Left ventricle myocardium superior (tissue), 1 donor: ENCODE results near the gene TEX44. TPM values are rescaled to one million over a fixed set of nuclear protein-coding genes. Genes with fewer than 3 reads are reported as not detected.
"Not testable (repeated sequence)": the region's sequence is repeated elsewhere in the genome, so short reads cannot be mapped to it uniquely, and the experiment has no call there.

Experiments used
- ATAC-seq: fragments of 200-7000 bp; cut with Tn5 transposase; one replicate; pipeline ENCODE4 v1.9.1; 2020; ENCODE audit warnings: mild to moderate bottlenecking, moderate library complexity
- DNase-seq: peaks from one replicate; pipeline ENCODE4 v3.0.0-alpha.2; 2020
- intact Hi-C: fragments of 100-400 bp; cut with micrococcal nuclease; formaldehyde crosslinking; loops from one replicate; pipeline ENCODE4 v1.11.0; 2022
- long read RNA-seq: library from polyadenylated mRNA; unstranded; transcript quantifications from one replicate; pipeline ENCODE4 v2.0.0, GENCODE V29; 2021
- total RNA-seq: library from RNA; stranded (reverse); fragmentation: NEBNext Ultra II Directional; extraction: Animal tissue kit (Norgen Biotek cat#: 25700); gene quantifications from one replicate; pipeline ENCODE4 v1.2.1, GENCODE V29; 2021
- donor health status: DM: no; HTN: yes; CAD: no; lungs with severe emphysema.

Gene TEX44
- not detected for total RNA-seq
- long read RNA-seq: 0 reads

GRCh38 chr2:231592636-231593145 is at the start of gene TEX44:
Gene TEX44 (plus strand): TSS chr2:231592864. CDS start chr2:231592952, 88 bp downstream.
- ATAC-seq (no peak), DNase-seq (no peak)
- intact Hi-C loops: no loop called here

- intact Hi-C loops: no loop called here
- peak; percentile 72 for DNase-seq
- ATAC-seq: peak; percentile 80
Observed at GRCh38 chr2:231545105-231545902, 47.4 kb upstream of the TEX44 start.

GRCh38 chr2:231546014-231546715 is 46.5 kb upstream of the TEX44 start:
- ATAC-seq: no peak
- no peak for DNase-seq
- intact Hi-C loops: no loop called here

GRCh38 chr2:231547315-231548110 is 45.2 kb upstream of the TEX44 start:
- ATAC-seq: no peak
- no peak for DNase-seq
- intact Hi-C loops: no loop called here

GRCh38 chr2:231548752-231549151 is 43.9 kb upstream of the TEX44 start:
- no peak for DNase-seq
- intact Hi-C loops: no loop called here
- no peak for ATAC-seq

GRCh38 chr2:231549446-231550239 is 43.0 kb upstream of the TEX44 start:
- DNase-seq: no peak
- ATAC-seq: no peak
- intact Hi-C loops: no loop called here

GRCh38 chr2:231552752-231553151 is 39.9 kb upstream of the TEX44 start:
- no peak for ATAC-seq

GRCh38 chr2:231554327-231554726 is 38.3 kb upstream of the TEX44 start:
- intact Hi-C loops: no loop called here
- ATAC-seq: peak; percentile 14
- DNase-seq: no peak

More at GRCh38 chr2:231552752-231553151, 39.9 kb upstream of the TEX44 start:
- intact Hi-C loops: no loop called here
- DNase-seq: no peak

- intact Hi-C loops: no loop called here
- DNase-seq (peak; percentile 82), ATAC-seq (peak; percentile 83)
Observed at GRCh38 chr2:231554748-231555545, 37.7 kb upstream of the TEX44 start.

- intact Hi-C loops, ATAC-seq, DNase-seq: not testable (repeated sequence)
Observed at GRCh38 chr2:231556496-231556895, 36.2 kb upstream of the TEX44 start.

- DNase-seq: no peak
- ATAC-seq: no peak
- intact Hi-C loops: no loop called here
Observed at GRCh38 chr2:231556981-231557380, 35.7 kb upstream of the TEX44 start.

GRCh38 chr2:231557571-231558217 is 35.0 kb upstream of the TEX44 start:
- intact Hi-C loops: no loop called here

GRCh38 chr2:231563378-231563961 is 29.2 kb upstream of the TEX44 start:
- ATAC-seq: peak; percentile 87
- intact Hi-C loops: no loop called here
- DNase-seq: peak; percentile 52

More at GRCh38 chr2:231557571-231558217, 35.0 kb upstream of the TEX44 start:
- ATAC-seq: peak; percentile 93
- DNase-seq: peak; percentile 77

- no peak for DNase-seq
- ATAC-seq: no peak
- intact Hi-C loops: no loop called here
Observed at GRCh38 chr2:231565887-231566594, 26.6 kb upstream of the TEX44 start.

GRCh38 chr2:231567159-231567558 is 25.5 kb upstream of the TEX44 start:
- no peak for ATAC-seq
- intact Hi-C loops: no loop called here
- DNase-seq: no peak

GRCh38 chr2:231568098-231568784 is 24.4 kb upstream of the TEX44 start:
- intact Hi-C loops: no loop called here
- ATAC-seq: no peak
- DNase-seq: no peak
